K562 (cell line): Measurements from ENCODE around the gene NAXE. TPM values are rescaled to one million over a fixed set of nuclear protein-coding genes. Genes with fewer than 3 reads are reported as not detected.

Source experiments
- ATF7 ChIP-seq: fragments of 450-650 bp; IDR thresholded peaks from 2 replicates; pipeline ENCODE4 v1.7.1; 2014; ENCODE audit warnings: mild to moderate bottlenecking, moderate library complexity
- CTBP1 ChIP-seq: fragments of 450-650 bp; IDR thresholded peaks from 2 replicates; pipeline ENCODE4 v1.6.1; 2016; ENCODE audit warnings: borderline replicate concordance
- E2F1 ChIP-seq: sonication (generic); formaldehyde crosslinking; IDR thresholded peaks from 2 replicates; pipeline ENCODE4 v1.8.1; 2023; ENCODE audit warnings: mild to moderate bottlenecking, missing genetic modification reagents, moderate library complexity
- FOXK2 ChIP-seq, 2 experiments: fragments of 450-650 bp; IDR thresholded peaks in 1 of 2; conservative IDR thresholded peaks in 1 of 2; 2 replicates each; pipeline ENCODE4 v1.6.1; 2016; ENCODE audit warnings: low read depth in 2 of 2, mild to moderate bottlenecking in 1 of 2
- JUND ChIP-seq, 2 experiments: IDR thresholded peaks; 2 replicates in 1 of 2; 3 replicates in 1 of 2; pipeline ENCODE4 v1.6.1; 2011; ENCODE audit warnings: borderline replicate concordance in 2 of 2, low read depth in 2 of 2, low read length in 2 of 2, improper control_type of control experiment in 1 of 2, missing biosample characterization in 1 of 2, missing genetic modification characterization in 1 of 2, missing genetic modification reagents in 1 of 2
- KDM1A ChIP-seq, 2 experiments: fragments of 450-650 bp; IDR thresholded peaks; 2 replicates each; pipeline ENCODE4 v1.6.1; 2016; ENCODE audit warnings: mild to moderate bottlenecking in 2 of 2
- KDM2B ChIP-seq: fragments of 250-450 bp; sonication (Bioruptor Pico); IDR thresholded peaks from 2 replicates; pipeline ENCODE4 v1.8.0; 2021; ENCODE audit warnings: mild to moderate bottlenecking, moderate library complexity
- MEIS2 ChIP-seq: fragments of 450-650 bp; IDR thresholded peaks from 2 replicates; pipeline ENCODE4 v1.6.1; 2014; ENCODE audit warnings: mild to moderate bottlenecking; ENCODE audit not compliant: partially characterized antibody
- MNT ChIP-seq, 2 experiments: fragments of 450-650 bp; conservative IDR thresholded peaks; 2 replicates each; pipeline ENCODE4 v1.6.1; 2017; ENCODE audit warnings: mild to moderate bottlenecking in 2 of 2, moderate library complexity in 2 of 2
- PHF8 ChIP-seq: fragments of 200-600 bp; sonication (generic); IDR thresholded peaks from 2 replicates; pipeline ENCODE4 v1.6.1; 2012; ENCODE audit warnings: mixed run types, mild to moderate bottlenecking, inconsistent platforms, low read length, moderate library complexity, borderline replicate concordance
- RAD21 ChIP-seq, 2 experiments: fragments of 250-450 bp in 1 of 2; fragments of 450-650 bp in 1 of 2; sonication (Bioruptor Pico) in 1 of 2; formaldehyde crosslinking in 1 of 2; IDR thresholded peaks in 1 of 2; conservative IDR thresholded peaks in 1 of 2; 2 replicates each; pipeline versions ENCODE4 v1.4.0 to v1.8.0; 2020 to 2022; ENCODE audit warnings: mild to moderate bottlenecking in 2 of 2, moderate library complexity in 1 of 2
- SFPQ ChIP-seq: fragments of 200-400 bp; formaldehyde crosslinking; IDR thresholded peaks from 2 replicates; pipeline ENCODE4 v1.6.1; 2017; ENCODE audit warnings: mild to moderate bottlenecking, low read depth, low read length, moderate library complexity
- SMC3 ChIP-seq: conservative IDR thresholded peaks from 2 replicates; pipeline ENCODE4 v1.6.1; 2011; ENCODE audit warnings: low read depth, low read length, improper control_type of control experiment; ENCODE audit not compliant: insufficient read depth
- TAL1 ChIP-seq: fragments of 450-650 bp; IDR thresholded peaks from 2 replicates; pipeline ENCODE4 v1.6.1; 2016; ENCODE audit warnings: mild to moderate bottlenecking
- ZMIZ1 ChIP-seq, 2 experiments: fragments of 150-350 bp in 1 of 2; IDR thresholded peaks; 2 replicates each; pipeline ENCODE4 v1.6.1; 2012 to 2016; ENCODE audit warnings: low read depth in 2 of 2, low read length in 2 of 2, mild to moderate bottlenecking in 1 of 2, moderate library complexity in 1 of 2
- ZNF431 ChIP-seq: sonication (generic); formaldehyde crosslinking; IDR thresholded peaks from 2 replicates; pipeline ENCODE4 v1.8.0; 2022; ENCODE audit warnings: mild to moderate bottlenecking, missing genetic modification reagents
- polyA plus RNA-seq, 8 experiments: library from polyadenylated mRNA; depleted of rRNA in 4 of 8; stranded (reverse) in 5 of 8; unstranded in 3 of 8; fragments of >200 nt; fragmentation: Nextera tagmentation in 2 of 8; fragmentation: Illumina TruSeq in 1 of 8; extraction: Ambion mirVana in 2 of 8; extraction: Trizol in 1 of 8; gene quantifications; 2 replicates each; pipeline versions ENCODE4 v1.2.1 to v1.2.3, GENCODE V29; 2011 to 2014; ENCODE audit warnings: inconsistent platforms in 1 of 8, missing spikeins in 1 of 8
- total RNA-seq, 7 experiments: library from RNA; depleted of rRNA in 6 of 7; stranded (reverse); fragments of >200 nt in 6 of 7; fragmentation: Illumina TruSeq in 2 of 7; extraction: Trizol in 2 of 7; gene quantifications; 2 replicates each; pipeline versions ENCODE4 v1.2.1 to v1.2.3, GENCODE V29; 2011 to 2021; ENCODE audit warnings: low replicate concordance in 1 of 7

NAXE gene
- total and polyA plus RNA-seq, 9 of the 15 experiments (the other 6 are each of a cell fraction or from before 2014, with no cell fraction given): 27.3 to 137 (median 90.0) TPM

GRCh38 chr1:156608036-156608674 lies 16.6 kb downstream of the NAXE start (continued):
- no peak for TF ChIP-seq ZMIZ1 (IDR thresholded peaks at IDR 0.05; ENCODE audit: low read depth in 2 of 2, low read length in 2 of 2)
- TF ChIP-seq TAL1: 0 out of 2 replicates have a peak, but pooled peaks have one; percentile 3
- peak; percentile 45; the same call in 1 of the 2 replicates for TF ChIP-seq JUND (IDR thresholded peaks at IDR 0.05; ENCODE audit: borderline replicate concordance, low read depth, low read length)
- TF ChIP-seq JUND (tag; IDR thresholded peaks at IDR 0.05; ENCODE audit: borderline replicate concordance, low read depth, low read length): no peak
- TF ChIP-seq MEIS2: no peak
- peak; percentile 37 to 61; a peak in 2 of 4 replicates for TF ChIP-seq FOXK2 (conservative IDR thresholded peaks at IDR 0.05 in 1 of 2, IDR thresholded peaks at IDR 0.05 in 1 of 2; ENCODE audit: low read depth in 2 of 2)
- no peak for TF ChIP-seq ZNF431 (CRISPR knock-in tag)
- no peak for TF ChIP-seq E2F1 (CRISPR knock-in tag)
- TF ChIP-seq RAD21 (CRISPR knock-in tag; conservative IDR thresholded peaks at IDR 0.05 in 1 of 2, IDR thresholded peaks at IDR 0.05 in 1 of 2): peak; percentile 70 to 87
- TF ChIP-seq KDM1A (IDR thresholded peaks at IDR 0.05): peak; percentile 49 to 50; a peak in 2 of 4 replicates
- TF ChIP-seq PHF8: no peak
- TF ChIP-seq SFPQ: no peak
- no peak for TF ChIP-seq KDM2B (CRISPR knock-in tag)
- peak; percentile 77 for TF ChIP-seq CTBP1
- TF ChIP-seq SMC3: peak; percentile 84
- 0 out of 2 replicates have a peak, but pooled peaks have one; percentile 40 for TF ChIP-seq ATF7
- TF ChIP-seq MNT (conservative IDR thresholded peaks at IDR 0.05): 0 out of 4 replicates have a peak, but pooled peaks of 1 of the 2 experiments have one; percentile 28
